H1 (cell line): Measurements from ENCODE around the gene TLE1.

ENCODE experiments used
- CREB1 ChIP-seq: IDR thresholded peaks from 2 replicates; pipeline ENCODE4 v1.6.1; 2012; ENCODE audit warnings: inconsistent platforms
- EZH2 ChIP-seq: fragments of 200-600 bp; sonication (generic); IDR thresholded peaks from 2 replicates; pipeline ENCODE4 v1.7.1; 2012; ENCODE audit warnings: low read depth, mild to moderate bottlenecking, moderate library complexity, low read length, inconsistent platforms; ENCODE audit not compliant: severe bottlenecking
- KDM5A ChIP-seq: fragments of 200-600 bp; IDR thresholded peaks from 2 replicates; pipeline ENCODE4 v1.7.1; 2012; ENCODE audit warnings: mild to moderate bottlenecking, low read length, inconsistent platforms, mixed read lengths
- TAF7 ChIP-seq: optimal IDR thresholded peaks from 2 replicates; pipeline ENCODE3; 2011; ENCODE audit warnings: low read depth, mild to moderate bottlenecking, inconsistent platforms, low read length, moderate library complexity, borderline replicate concordance
- TCF12 ChIP-seq: IDR thresholded peaks from 2 replicates; pipeline ENCODE4 v1.6.1; 2011; ENCODE audit warnings: low read depth, mild to moderate bottlenecking, low read length

DNA sequence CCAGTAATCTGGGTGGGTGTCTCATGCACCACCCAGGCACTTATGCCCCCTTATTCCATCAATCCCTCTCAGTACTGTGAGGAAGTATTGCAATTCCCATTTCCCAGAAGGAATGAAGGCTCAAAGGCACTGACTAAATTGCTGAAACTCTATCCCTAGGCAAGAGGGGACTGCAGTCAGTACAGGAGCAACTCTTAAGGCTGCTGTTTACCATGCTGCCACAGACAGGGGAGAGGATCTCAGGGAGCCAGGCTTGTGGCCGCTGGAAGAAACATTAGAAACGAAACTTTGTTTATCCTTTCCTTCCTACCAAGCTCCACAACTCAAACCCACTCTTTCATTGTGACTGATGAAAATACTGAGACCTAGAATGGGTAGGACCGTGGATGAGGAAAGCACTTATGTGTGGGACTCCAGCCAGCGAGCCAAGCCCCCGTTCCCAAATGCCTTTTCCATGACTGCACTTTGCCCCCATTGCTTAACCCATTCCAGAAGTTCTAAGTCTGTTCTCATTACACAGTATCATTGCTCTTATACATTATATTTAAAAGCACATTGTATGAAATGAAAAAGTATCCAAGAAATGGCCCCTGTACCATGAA is 54.3 kb downstream of the TLE1 start:
- TF ChIP-seq TAF7 (no peak), TCF12 (no peak), KDM5A (no peak), EZH2 (no peak), CREB1 (no peak)
